ENCODE results near the gene VWC2L.

GRCh38 chr2:214489181-214489580, 78.3 kb downstream of the VWC2L start:
- TF ChIP-seq POLR2A (IDR thresholded peaks at IDR 0.05; ENCODE audit: low read depth, low read length) (no peak), CTCF (IDR thresholded peaks at IDR 0.05 in 2 of 3, conservative IDR thresholded peaks at IDR 0.05 in 1 of 3; ENCODE audit: control insufficient read depth in 2 of 3, extremely low read depth in 1 of 3, insufficient read depth in 1 of 3, low read depth in 3 of 3, low read length in 3 of 3) (no peak), ATF3 (IDR thresholded peaks at IDR 0.05; ENCODE audit: borderline replicate concordance, extremely low read depth, low read depth, low read length) (no peak), TARDBP (IDR thresholded peaks at IDR 0.05; ENCODE audit: borderline replicate concordance) (no peak), MYB (IDR thresholded peaks at IDR 0.05; ENCODE audit: borderline replicate concordance, low read depth, low read length) (no peak), TAF1 (IDR thresholded peaks at IDR 0.05; ENCODE audit: borderline replicate concordance, low read depth, low read length) (no peak), USF1 (IDR thresholded peaks at IDR 0.05; ENCODE audit: borderline replicate concordance, extremely low read length, insufficient read depth, low read depth, low read length) (no peak)
